ENCODE measurements around the gene MFSD6L.

MFSD6L gene

GRCh38 chr17:8798846-8799569, at the start of gene MFSD6L:
TSS of gene MFSD6L (minus strand) at chr17:8799365. CDS start at chr17:8799120, 245 bp downstream.
- DNase-seq (ENCODE audit: low read depth in 2 of 2): no peak

- no peak for DNase-seq (ENCODE audit: low read depth in 2 of 2)
Observed at GRCh38 chr17:8847891-8848290, 48.7 kb upstream of the MFSD6L start.

GRCh38 chr17:8846768-8847211, 47.6 kb upstream of the MFSD6L start:
- DNase-seq (ENCODE audit: low read depth in 2 of 2): no peak

- DNase-seq (ENCODE audit: low read depth in 2 of 2): no peak
Observed at GRCh38 chr17:8844229-8845218, 45.4 kb upstream of the MFSD6L start.

GRCh38 chr17:8843344-8843743, 44.2 kb upstream of the MFSD6L start:
- no peak for DNase-seq (ENCODE audit: low read depth in 2 of 2)

- no peak for DNase-seq (ENCODE audit: low read depth in 2 of 2)
Observed at GRCh38 chr17:8841844-8842243, 42.7 kb upstream of the MFSD6L start.

- DNase-seq (ENCODE audit: low read depth in 2 of 2): no peak
Observed at GRCh38 chr17:8839410-8839935, 40.3 kb upstream of the MFSD6L start.

- no peak for DNase-seq (ENCODE audit: low read depth in 2 of 2)
Observed at GRCh38 chr17:8838551-8839095, 39.5 kb upstream of the MFSD6L start.

- DNase-seq (ENCODE audit: low read depth in 2 of 2): no peak
Observed at GRCh38 chr17:8837563-8838075, 38.5 kb upstream of the MFSD6L start.

GRCh38 chr17:8836821-8837562, 37.8 kb upstream of the MFSD6L start:
- no peak for DNase-seq (ENCODE audit: low read depth in 2 of 2)

- DNase-seq (ENCODE audit: low read depth in 2 of 2): no peak
Observed at GRCh38 chr17:8835631-8836364, 36.6 kb upstream of the MFSD6L start.

GRCh38 chr17:8835106-8835505, 35.9 kb upstream of the MFSD6L start:
- DNase-seq (ENCODE audit: low read depth in 2 of 2): no peak

GRCh38 chr17:8832711-8833352, 33.7 kb upstream of the MFSD6L start:
- DNase-seq (ENCODE audit: low read depth in 2 of 2): peak in 1 of 2 donors; percentile 2

- no peak for DNase-seq (ENCODE audit: low read depth in 2 of 2)
Observed at GRCh38 chr17:8831234-8831849, 32.2 kb upstream of the MFSD6L start.

GRCh38 chr17:8830141-8830540, 31.0 kb upstream of the MFSD6L start:
- no peak for DNase-seq (ENCODE audit: low read depth in 2 of 2)

- no peak for DNase-seq (ENCODE audit: low read depth in 2 of 2)
Observed at GRCh38 chr17:8829036-8829941, 30.1 kb upstream of the MFSD6L start.

- DNase-seq (ENCODE audit: low read depth in 2 of 2): no peak
Observed at GRCh38 chr17:8828517-8828875, 29.3 kb upstream of the MFSD6L start.

GRCh38 chr17:8826808-8827435, 27.8 kb upstream of the MFSD6L start:
- no peak for DNase-seq (ENCODE audit: low read depth in 2 of 2)

Data from stimulated activated CD8-positive, alpha-beta memory T cell treated with anti-CD3 and anti-CD28 coated beads, Interleukin-7, amount 100 ng/mL, for 1 hour (primary cell).